ENCODE results near the gene RIMBP2.
"Not testable (repeated sequence)": the region's sequence is repeated elsewhere in the genome, so short reads cannot be mapped to it uniquely, and the experiment has no call there.

Gene RIMBP2, protein sequence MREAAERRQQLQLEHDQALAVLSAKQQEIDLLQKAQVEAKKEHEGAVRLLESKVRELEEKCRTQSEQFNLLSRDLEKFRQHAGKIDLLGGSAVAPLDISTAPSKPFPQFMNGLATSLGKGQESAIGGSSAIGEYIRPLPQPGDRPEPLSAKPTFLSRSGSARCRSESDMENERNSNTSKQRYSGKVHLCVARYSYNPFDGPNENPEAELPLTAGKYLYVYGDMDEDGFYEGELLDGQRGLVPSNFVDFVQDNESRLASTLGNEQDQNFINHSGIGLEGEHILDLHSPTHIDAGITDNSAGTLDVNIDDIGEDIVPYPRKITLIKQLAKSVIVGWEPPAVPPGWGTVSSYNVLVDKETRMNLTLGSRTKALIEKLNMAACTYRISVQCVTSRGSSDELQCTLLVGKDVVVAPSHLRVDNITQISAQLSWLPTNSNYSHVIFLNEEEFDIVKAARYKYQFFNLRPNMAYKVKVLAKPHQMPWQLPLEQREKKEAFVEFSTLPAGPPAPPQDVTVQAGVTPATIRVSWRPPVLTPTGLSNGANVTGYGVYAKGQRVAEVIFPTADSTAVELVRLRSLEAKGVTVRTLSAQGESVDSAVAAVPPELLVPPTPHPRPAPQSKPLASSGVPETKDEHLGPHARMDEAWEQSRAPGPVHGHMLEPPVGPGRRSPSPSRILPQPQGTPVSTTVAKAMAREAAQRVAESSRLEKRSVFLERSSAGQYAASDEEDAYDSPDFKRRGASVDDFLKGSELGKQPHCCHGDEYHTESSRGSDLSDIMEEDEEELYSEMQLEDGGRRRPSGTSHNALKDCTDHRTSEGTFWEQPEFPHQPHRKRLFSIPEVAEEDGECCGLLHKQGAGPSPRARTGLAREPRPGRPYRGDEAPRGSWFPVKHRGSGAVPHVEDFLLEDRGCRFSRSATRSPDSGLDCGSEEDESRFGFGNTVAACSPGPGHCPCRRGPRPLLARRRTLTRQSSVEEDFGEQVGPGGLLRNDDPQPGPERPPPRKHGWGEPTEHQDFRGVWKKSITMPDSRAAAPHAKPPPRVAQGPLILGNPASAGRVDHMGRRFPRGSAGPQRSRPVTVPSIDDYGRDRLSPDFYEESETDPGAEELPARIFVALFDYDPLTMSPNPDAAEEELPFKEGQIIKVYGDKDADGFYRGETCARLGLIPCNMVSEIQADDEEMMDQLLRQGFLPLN (N-terminal part only)

GRCh38 chr12:130715998-130716968 lies at the start of gene RIMBP2:
TSS of gene RIMBP2 (minus strand) at chr12:130716299. CDS start at chr12:130479013, 237,286 bp downstream.
- Histone ChIP-seq H3K4me3 (ENCODE audit: low read length) (no peak within 1 kb of the TSS), H3K9me3 (ENCODE audit: control insufficient read depth, low read length) (no peaks in the 10 kb centered on the region), H3K9ac (ENCODE audit: low read length) (no peak within 1 kb of the TSS), H3K27me3 (ENCODE audit: control insufficient read depth, insufficient read depth, low read length) (peaks cover 26% of the 10 kb centered on the region), H3K4me1 (ENCODE audit: control insufficient read depth, insufficient read depth, low read length) (no peaks in the 10 kb centered on the region), H3K36me3 (ENCODE audit: control insufficient read depth, insufficient read depth, low read length) (no peaks in the 10 kb centered on the region)

- Histone ChIP-seq H3K9ac (ENCODE audit: low read length) (no peak overlapping the region), H3K27me3 (ENCODE audit: control insufficient read depth, insufficient read depth, low read length) (peaks cover 4% of the 10 kb centered on the region), H3K4me1 (ENCODE audit: control insufficient read depth, insufficient read depth, low read length) (no peaks in the 10 kb centered on the region)
These were observed 49.1 kb upstream of the RIMBP2 start for GRCh38 chr12:130765186-130765659.

DNA sequence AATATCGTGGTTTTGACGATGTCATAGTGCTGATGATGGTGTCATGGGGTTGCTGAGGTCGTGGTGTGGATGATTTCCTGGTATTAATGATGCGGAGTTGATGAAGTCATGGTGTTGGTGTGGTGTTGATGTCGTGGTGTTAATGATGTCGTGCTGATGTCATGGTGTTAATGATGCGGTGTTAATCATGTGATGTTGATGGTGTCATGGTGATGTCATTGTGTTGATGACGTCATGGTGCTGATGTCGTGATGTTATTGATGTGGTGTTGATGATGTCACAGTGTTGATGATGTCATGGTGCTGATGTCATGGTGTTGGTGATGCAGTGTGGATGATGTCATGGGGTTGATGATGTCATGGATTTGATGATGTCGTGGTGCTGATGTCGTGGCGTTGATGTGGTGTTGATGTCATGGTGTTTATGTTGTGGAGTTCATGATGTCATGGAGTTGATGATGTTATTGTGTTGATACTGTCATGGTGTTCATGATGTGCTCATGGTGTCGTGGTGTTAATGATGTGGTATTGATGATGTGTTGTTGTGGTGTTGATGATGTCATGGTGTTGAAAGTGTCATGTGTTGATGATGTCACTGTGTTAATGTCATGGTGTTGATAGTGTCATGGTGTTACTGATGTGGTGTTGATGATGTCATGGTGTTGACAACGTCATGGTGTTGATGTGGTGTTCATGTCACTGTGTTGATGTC lies 48.5 kb upstream of the RIMBP2 start:
- Histone ChIP-seq H3K36me3 (ENCODE audit: control insufficient read depth, insufficient read depth, low read length) (no peaks in the 10 kb centered on the region), H3K4me3 (ENCODE audit: low read length) (no peak overlapping the region), H3K9ac (ENCODE audit: low read length) (no peak overlapping the region), H3K9me3 (ENCODE audit: control insufficient read depth, low read length) (no peaks in the 10 kb centered on the region), H3K4me1 (ENCODE audit: control insufficient read depth, insufficient read depth, low read length) (no peaks in the 10 kb centered on the region), H3K27me3 (ENCODE audit: control insufficient read depth, insufficient read depth, low read length) (peaks cover 4% of the 10 kb centered on the region)

More at GRCh38 chr12:130765186-130765659, 49.1 kb upstream of the RIMBP2 start:
- no peaks in the 10 kb centered on the region for H3K36me3 ChIP-seq (ENCODE audit: control insufficient read depth, insufficient read depth, low read length)
- no peak overlapping the region for H3K4me3 ChIP-seq (ENCODE audit: low read length)
- H3K9me3 ChIP-seq (ENCODE audit: control insufficient read depth, low read length) = no peaks in the 10 kb centered on the region

GRCh38 chr12:130764073-130764472 lies 48.0 kb upstream of the RIMBP2 start:
- H3K4me3 ChIP-seq (ENCODE audit: low read length) = no peak overlapping the region
- no peaks in the 10 kb centered on the region for H3K4me1 ChIP-seq (ENCODE audit: control insufficient read depth, insufficient read depth, low read length)
- H3K9ac ChIP-seq (ENCODE audit: low read length) = no peak overlapping the region
- H3K9me3 ChIP-seq (ENCODE audit: control insufficient read depth, low read length) = no peaks in the 10 kb centered on the region
- H3K36me3 ChIP-seq (ENCODE audit: control insufficient read depth, insufficient read depth, low read length) = no peaks in the 10 kb centered on the region
- peaks cover 4% of the 10 kb centered on the region for H3K27me3 ChIP-seq (ENCODE audit: control insufficient read depth, insufficient read depth, low read length)

DNA sequence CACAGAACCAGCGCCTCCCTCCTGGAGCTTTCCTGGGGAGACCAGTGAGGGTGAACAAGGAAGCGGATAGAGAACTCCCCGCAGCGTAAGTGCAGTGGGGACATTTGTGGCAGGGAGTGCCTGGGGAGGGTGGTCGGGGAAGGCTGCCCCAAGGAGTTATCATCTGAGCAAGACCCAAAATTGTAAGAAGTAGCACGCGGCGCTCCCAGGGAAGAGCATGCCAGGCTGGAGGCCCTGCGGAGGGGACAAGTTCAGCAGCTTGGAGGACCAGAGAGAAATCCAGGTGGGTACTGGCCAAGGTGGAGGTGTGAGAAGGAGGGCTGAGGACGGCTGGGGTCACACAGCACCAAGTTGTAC lies 46.2 kb upstream of the RIMBP2 start:
- no peaks in the 10 kb centered on the region for H3K9me3 ChIP-seq (ENCODE audit: control insufficient read depth, low read length)
- no peak overlapping the region for H3K9ac ChIP-seq (ENCODE audit: low read length)
- H3K4me1 ChIP-seq (ENCODE audit: control insufficient read depth, insufficient read depth, low read length) = no peaks in the 10 kb centered on the region
- H3K36me3 ChIP-seq (ENCODE audit: control insufficient read depth, insufficient read depth, low read length) = no peaks in the 10 kb centered on the region
- H3K27me3 ChIP-seq (ENCODE audit: control insufficient read depth, insufficient read depth, low read length) = peaks cover 4% of the 10 kb centered on the region
- no peak overlapping the region for H3K4me3 ChIP-seq (ENCODE audit: low read length)

DNA sequence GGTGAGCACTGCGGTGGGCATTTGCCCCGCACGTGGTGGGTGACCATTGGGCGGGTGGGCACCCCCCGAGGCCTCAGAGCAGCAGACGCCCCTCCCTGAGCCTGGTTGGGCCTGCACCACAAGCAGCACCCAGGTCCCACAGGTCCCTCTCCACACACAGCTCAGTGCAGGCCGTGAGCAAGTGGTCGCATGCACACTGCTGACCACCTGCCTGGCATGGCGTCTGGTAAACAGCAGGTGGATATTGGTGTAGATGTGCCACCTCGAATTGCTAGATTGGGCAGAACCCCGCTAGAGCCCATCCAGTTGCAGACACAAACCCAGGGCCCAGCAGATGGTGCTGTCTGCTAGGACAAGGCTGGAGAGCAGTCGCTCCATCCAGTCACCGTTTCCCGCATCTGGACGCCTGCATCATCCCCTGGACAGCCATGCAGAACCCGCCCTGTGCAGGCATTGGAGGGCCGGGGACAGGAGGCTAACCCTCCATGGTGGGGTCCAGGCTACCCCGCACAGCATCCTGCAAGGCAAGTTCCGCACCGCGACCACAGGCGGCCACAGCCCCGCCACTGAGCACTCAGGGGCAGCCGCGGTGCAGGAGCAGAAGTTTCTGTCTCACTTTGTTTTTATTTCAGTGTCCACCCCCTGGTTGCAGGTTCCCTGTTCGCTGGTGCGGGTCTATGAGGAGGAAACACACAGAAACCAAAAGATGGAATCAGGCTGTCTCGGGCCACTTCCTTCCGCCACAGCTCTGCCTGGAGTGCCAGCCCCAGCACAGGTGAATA lies 45.6 kb upstream of the RIMBP2 start:
- no peak overlapping the region for H3K4me3 ChIP-seq (ENCODE audit: low read length)
- peaks cover 4% of the 10 kb centered on the region for H3K27me3 ChIP-seq (ENCODE audit: control insufficient read depth, insufficient read depth, low read length)
- H3K36me3 ChIP-seq (ENCODE audit: control insufficient read depth, insufficient read depth, low read length) = no peaks in the 10 kb centered on the region
- H3K9ac ChIP-seq (ENCODE audit: low read length) = no peak overlapping the region
- H3K4me1 ChIP-seq (ENCODE audit: control insufficient read depth, insufficient read depth, low read length) = no peaks in the 10 kb centered on the region
- no peaks in the 10 kb centered on the region for H3K9me3 ChIP-seq (ENCODE audit: control insufficient read depth, low read length)

DNA sequence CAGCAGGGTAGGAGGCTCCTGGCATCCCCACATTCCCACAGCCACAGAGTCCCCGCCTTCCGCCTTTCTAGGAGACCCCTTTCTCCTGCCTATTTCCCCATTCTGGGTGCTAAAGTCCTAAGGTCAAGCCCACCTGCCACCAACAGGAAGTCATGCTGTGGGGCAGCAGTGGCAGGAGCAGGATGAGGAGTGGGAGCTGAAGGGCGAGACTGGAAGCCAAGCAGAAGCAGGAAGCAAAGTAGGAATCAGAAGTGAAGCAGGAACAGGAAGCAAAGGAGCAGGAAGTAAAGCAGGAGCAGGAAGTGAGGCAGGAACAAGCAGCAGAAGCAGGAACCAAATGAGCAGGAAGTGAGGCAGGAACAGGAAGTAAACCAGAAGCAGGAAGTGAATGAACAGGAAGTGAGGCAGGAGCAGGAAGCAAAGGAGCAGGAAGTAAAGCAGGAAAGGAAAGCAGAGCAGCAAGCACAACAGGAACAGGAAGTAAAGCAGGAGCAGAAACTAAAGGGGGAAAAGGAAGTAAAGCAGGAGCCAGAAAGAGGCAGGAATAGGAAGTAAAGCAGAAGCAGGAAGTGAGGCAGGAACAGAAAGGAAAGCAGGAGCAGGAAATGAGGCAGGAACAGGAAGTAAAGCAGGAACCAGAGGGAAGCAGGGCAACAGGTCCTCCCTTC lies 38.3 kb upstream of the RIMBP2 start:
- Histone ChIP-seq H3K9ac (ENCODE audit: low read length) (no peak overlapping the region), H3K9me3 (ENCODE audit: control insufficient read depth, low read length) (no peaks in the 10 kb centered on the region), H3K4me1 (ENCODE audit: control insufficient read depth, insufficient read depth, low read length) (no peaks in the 10 kb centered on the region), H3K36me3 (ENCODE audit: control insufficient read depth, insufficient read depth, low read length) (no peaks in the 10 kb centered on the region), H3K27me3 (ENCODE audit: control insufficient read depth, insufficient read depth, low read length) (no peaks in the 10 kb centered on the region), H3K4me3 (ENCODE audit: low read length) (no peak overlapping the region)

DNA sequence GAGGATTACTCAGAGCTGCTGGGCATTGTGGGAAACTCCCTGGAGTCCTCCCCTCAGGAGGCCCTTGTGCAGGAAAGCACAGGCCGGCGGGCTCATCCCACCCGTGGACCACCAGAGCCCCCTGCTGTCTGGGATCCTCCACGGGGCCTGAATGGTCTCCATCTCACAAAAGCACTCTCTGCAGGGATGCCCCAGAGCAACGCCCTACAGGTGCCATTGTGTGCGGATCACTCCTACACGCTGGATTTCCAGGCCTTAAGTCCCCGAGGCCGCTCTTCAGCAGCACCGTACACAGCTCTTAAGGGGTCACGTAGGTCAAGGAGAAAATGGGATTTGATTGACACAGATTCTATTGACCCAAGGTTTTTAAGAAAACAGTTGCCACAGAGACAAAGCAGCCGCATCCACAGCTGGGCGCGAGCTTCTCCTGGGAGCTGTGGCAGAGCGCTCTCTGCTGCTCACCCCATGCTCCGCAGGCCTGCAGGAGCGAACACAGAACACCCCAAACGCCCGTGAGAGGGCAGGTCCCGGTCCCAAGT lies 36.7 kb upstream of the RIMBP2 start:
- no peak overlapping the region for H3K9ac ChIP-seq (ENCODE audit: low read length)

DNA sequence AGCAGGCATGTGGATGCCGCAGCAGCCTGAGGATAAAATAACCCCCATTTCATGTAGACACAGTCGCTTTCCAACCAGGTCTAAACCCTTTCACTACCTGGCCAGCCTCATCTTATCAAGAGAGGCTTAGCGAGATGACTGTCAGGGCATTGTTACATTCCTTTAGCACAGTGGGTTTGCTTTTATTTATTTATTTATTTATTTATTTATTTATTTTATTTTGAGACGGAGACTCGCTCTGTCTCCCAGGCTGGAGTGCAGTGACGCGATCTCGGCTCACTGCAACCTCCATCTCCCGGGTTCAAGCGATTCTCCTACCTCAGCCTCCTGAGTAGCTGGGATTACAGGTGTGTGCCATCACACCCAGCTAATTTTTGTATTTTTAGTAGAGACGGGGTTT lies 35.9 kb upstream of the RIMBP2 start:
- H3K4me1 ChIP-seq (ENCODE audit: control insufficient read depth, insufficient read depth, low read length); H3K9me3 ChIP-seq (ENCODE audit: control insufficient read depth, low read length); H3K36me3 ChIP-seq (ENCODE audit: control insufficient read depth, insufficient read depth, low read length); H3K27me3 ChIP-seq (ENCODE audit: control insufficient read depth, insufficient read depth, low read length); H3K9ac ChIP-seq (ENCODE audit: low read length); H3K4me3 ChIP-seq (ENCODE audit: low read length): not testable (repeated sequence)

More for the DNA sequence above, 36.7 kb upstream of the RIMBP2 start:
- H3K4me3 ChIP-seq (ENCODE audit: low read length) = no peak overlapping the region
- H3K36me3 ChIP-seq (ENCODE audit: control insufficient read depth, insufficient read depth, low read length) = no peaks in the 10 kb centered on the region
- peaks cover 3% of the 10 kb centered on the region for H3K27me3 ChIP-seq (ENCODE audit: control insufficient read depth, insufficient read depth, low read length)
- no peaks in the 10 kb centered on the region for H3K9me3 ChIP-seq (ENCODE audit: control insufficient read depth, low read length)
- H3K4me1 ChIP-seq (ENCODE audit: control insufficient read depth, insufficient read depth, low read length) = peaks cover 3% of the 10 kb centered on the region

Data from mucosa of stomach (tissue), 1 donor.